Osteoblast (primary cell): ENCODE data around the gene EXTL1. TPM values are rescaled to one million over a fixed set of nuclear protein-coding genes. Genes with fewer than 3 reads are reported as not detected.

Experiments
- DNase-seq: peaks from one replicate; pipeline ENCODE4 v3.0.0; 2011; ENCODE audit warnings: low spot score, mixed read lengths; ENCODE audit not compliant: insufficient read length; ENCODE audit errors: missing footprints
- H2AFZ ChIP-seq: 2 replicates; pipeline ENCODE4 v1.6.0; 2011; ENCODE audit warnings: mild to moderate bottlenecking, low read length
- H3K27ac ChIP-seq: 2 replicates; pipeline ENCODE4 v1.5.1; 2011; ENCODE audit warnings: mild to moderate bottlenecking, low read depth, low read length, moderate library complexity
- H3K27me3 ChIP-seq: 2 replicates; pipeline ENCODE4 v1.6.0; 2012; ENCODE audit warnings: mild to moderate bottlenecking, control low read depth, inconsistent platforms, low read length, moderate library complexity; ENCODE audit not compliant: insufficient read depth
- H3K36me3 ChIP-seq: 2 replicates; pipeline ENCODE4 v1.5.1; 2011; ENCODE audit warnings: mild to moderate bottlenecking, low read length, control low read depth, moderate library complexity; ENCODE audit not compliant: insufficient read depth
- H3K4me1 ChIP-seq: 2 replicates; pipeline ENCODE4 v1.5.1; 2011; ENCODE audit warnings: mild to moderate bottlenecking, low read length, control low read depth, moderate library complexity; ENCODE audit not compliant: insufficient read depth
- H3K4me2 ChIP-seq: 2 replicates; pipeline ENCODE4 v1.6.0; 2011; ENCODE audit warnings: mild to moderate bottlenecking, low read length; ENCODE audit not compliant: insufficient read depth
- H3K4me3 ChIP-seq: fragments of 200-600 bp; sonication (generic); 3 replicates; pipeline ENCODE4 v1.5.1; 2012; ENCODE audit warnings: mild to moderate bottlenecking, low read length, inconsistent platforms; ENCODE audit not compliant: insufficient read depth
- H3K79me2 ChIP-seq: 2 replicates; pipeline ENCODE4 v1.6.0; 2012; ENCODE audit warnings: mild to moderate bottlenecking, low read length, control low read depth, inconsistent platforms; ENCODE audit not compliant: insufficient read depth
- H3K9me3 ChIP-seq: 2 replicates; pipeline ENCODE4 v1.5.1; 2011; ENCODE audit warnings: low read depth, low read length, control low read depth
- H4K20me1 ChIP-seq: 2 replicates; pipeline ENCODE4 v1.6.0; 2012; ENCODE audit warnings: mild to moderate bottlenecking, low read length, control low read depth; ENCODE audit not compliant: insufficient read depth
- CTCF ChIP-seq: IDR thresholded peaks from 2 replicates; pipeline ENCODE4 v1.5.1; 2011; ENCODE audit warnings: mild to moderate bottlenecking, low read depth, low read length, moderate library complexity; ENCODE audit errors: extremely low read depth
- total RNA-seq: library from RNA; depleted of rRNA; stranded (reverse); fragments of >200 nt; gene quantifications from 2 replicates; pipeline ENCODE4 v1.2.3, GENCODE V29; 2012

EXTL1 gene
- total RNA-seq, 1 donor: 1.4 TPM

- peaks cover 36% of the 10 kb centered on the region for H3K4me1 ChIP-seq
- no peak overlapping the region for H2AFZ ChIP-seq
- no peaks in the 10 kb centered on the region for H3K9me3 ChIP-seq
- H4K20me1 ChIP-seq: no peaks in the 10 kb centered on the region
- H3K4me3 ChIP-seq: no peak overlapping the region
- H3K27me3 ChIP-seq: no peaks in the 10 kb centered on the region
- H3K4me2 ChIP-seq: no peak overlapping the region
- no peaks in the 10 kb centered on the region for H3K36me3 ChIP-seq
- DNase-seq: peak; percentile 29
- H3K27ac ChIP-seq: no peak overlapping the region
- TF ChIP-seq CTCF: no peak
- H3K79me2 ChIP-seq: no peaks in the 10 kb centered on the region
Measured at GRCh38 chr1:26032656-26033357, 11.2 kb downstream of the EXTL1 start.

- peak overlapping the region; percentile 95 for H2AFZ ChIP-seq
- DNase-seq: no peak
- no peaks in the 10 kb centered on the region for H3K79me2 ChIP-seq
- H3K27me3 ChIP-seq: no peaks in the 10 kb centered on the region
- no peak for TF ChIP-seq CTCF
- peak overlapping the region; percentile 89 for H3K4me3 ChIP-seq
- no peaks in the 10 kb centered on the region for H3K36me3 ChIP-seq
- peak overlapping the region; percentile 98 for H3K4me2 ChIP-seq
- H3K4me1 ChIP-seq: peaks cover 31% of the 10 kb centered on the region
- no peaks in the 10 kb centered on the region for H4K20me1 ChIP-seq
- H3K9me3 ChIP-seq: no peaks in the 10 kb centered on the region
- H3K27ac ChIP-seq: no peak overlapping the region
Measured at GRCh38 chr1:26034504-26035202, 13.1 kb downstream of the EXTL1 start.

- Histone ChIP-seq H2AFZ (peak overlapping the region; percentile 95), H3K4me1 (peaks cover 31% of the 10 kb centered on the region), H3K79me2 (no peaks in the 10 kb centered on the region), H4K20me1 (no peaks in the 10 kb centered on the region), H3K27me3 (no peaks in the 10 kb centered on the region), H3K9me3 (no peaks in the 10 kb centered on the region), H3K27ac (peak overlapping the region; percentile 70), H3K4me2 (peak overlapping the region; percentile 98), H3K36me3 (no peaks in the 10 kb centered on the region), H3K4me3 (peak overlapping the region; percentile 89)
- DNase-seq: peak; percentile 99
- TF ChIP-seq CTCF: no peak
Measured at GRCh38 chr1:26035203-26035958, 13.8 kb downstream of the EXTL1 start.
